GM11168 (cell line): ENCODE measurements around the gene WASF2.

Experiments used
- in situ Hi-C: fragments of 300-500 bp; cut with MboI; formaldehyde crosslinking; loops from one replicate; pipeline ENCODE4 v1.12.0; 2022; ENCODE audit warnings: low sequenced_read_pairs; ENCODE audit not compliant: unreplicated experiment

Gene WASF2

GRCh38 chr1:27383039-27383605 lies 106.8 kb downstream of the WASF2 start, which contains the start of gene CD164L2:
Gene CD164L2 (minus strand): TSS chr1:27383333. CDS start chr1:27383239, 94 bp downstream.
- in situ Hi-C loops, result no loop called here

- in situ Hi-C loops, result no loop called here
Measured at GRCh38 chr1:27381969-27382762, 107.8 kb downstream of the WASF2 start.

- in situ Hi-C loops, result no loop called here
Measured at GRCh38 chr1:27380766-27381733, 108.9 kb downstream of the WASF2 start.

DNA sequence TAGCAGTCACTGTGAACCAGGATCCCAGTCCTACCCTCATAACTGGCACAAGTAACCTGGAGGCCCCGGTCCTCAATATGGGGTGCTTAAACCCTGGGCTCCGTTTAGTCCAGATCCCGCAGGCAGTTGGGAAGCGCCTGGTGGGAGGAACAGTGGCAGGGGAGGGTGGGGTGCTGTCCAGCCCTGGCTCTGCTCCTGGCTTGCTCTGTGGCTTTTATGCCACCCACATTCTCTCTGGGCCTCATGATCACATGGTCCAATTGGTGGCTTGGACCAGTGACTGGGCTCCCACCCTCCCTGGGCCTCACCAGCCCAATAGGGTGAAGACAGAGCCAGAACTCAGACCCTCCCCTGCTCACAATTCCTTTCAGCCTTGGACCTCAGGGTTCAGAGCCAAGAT lies 109.7 kb downstream of the WASF2 start:
- in situ Hi-C loops, result no loop called here

DNA sequence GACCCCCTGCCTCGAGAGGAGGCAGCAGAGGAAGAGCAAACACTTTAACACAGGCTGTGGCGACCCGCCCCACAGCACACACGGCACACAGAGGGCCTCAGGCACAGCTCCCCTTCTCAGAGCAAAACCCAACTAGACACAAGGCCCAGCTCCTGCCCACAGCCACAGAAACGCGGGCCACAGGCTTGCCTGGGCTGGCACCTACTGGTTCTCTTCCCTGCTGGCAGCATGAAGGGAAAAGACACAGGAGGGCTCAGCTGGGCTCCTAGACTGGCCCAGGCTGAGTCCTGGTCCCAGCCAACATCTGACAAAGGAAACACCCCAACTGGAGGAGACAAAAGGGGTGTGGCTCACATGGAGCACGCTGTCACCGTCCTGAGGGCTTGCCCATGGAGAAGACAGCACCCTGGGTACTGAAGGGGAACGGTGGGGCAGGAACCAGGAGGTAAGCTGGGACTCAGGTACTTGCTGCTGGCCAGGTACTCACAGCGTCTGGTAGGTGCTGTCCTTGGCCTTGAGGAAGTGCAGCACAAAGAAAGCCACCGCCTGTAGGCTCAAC lies 110.3 kb downstream of the WASF2 start:
- in situ Hi-C loops, result no loop called here

DNA sequence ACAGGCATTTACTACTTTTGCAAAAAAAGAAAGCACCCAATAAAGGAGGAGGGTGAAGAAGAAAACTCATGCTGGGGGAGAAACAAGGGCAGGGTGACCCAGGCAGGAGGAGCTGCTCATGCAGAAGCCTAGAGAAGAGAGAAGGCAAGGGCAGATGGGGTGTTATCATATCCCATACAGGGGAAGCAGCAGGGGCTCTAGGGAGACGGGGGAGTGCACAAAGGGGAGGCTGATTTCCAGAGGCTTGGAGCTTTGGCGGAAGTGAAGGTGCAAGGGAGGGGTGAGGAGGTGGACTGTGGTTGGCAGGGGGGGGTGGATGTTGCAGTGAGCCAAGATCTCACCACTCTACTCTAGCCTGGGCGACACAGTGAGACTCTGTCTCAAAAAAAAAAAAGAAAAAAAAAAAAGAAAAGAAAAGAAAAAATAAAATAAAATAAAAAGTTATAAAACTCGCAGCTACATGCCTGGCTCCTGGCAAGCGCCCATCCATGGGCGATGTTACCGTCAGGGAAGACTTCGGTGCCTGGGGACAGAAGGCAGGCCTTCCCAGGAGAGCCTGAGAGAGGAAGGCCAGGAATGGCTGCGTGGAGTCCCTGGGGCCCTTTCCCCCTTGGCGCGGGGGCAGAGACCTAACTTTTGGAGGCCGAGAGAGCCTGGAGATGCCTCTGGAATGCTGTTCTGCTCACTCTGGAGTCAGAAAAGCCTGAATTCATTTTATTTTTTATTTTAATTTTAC lies 112.0 kb downstream of the WASF2 start:
- in situ Hi-C loops, result no loop called here

- in situ Hi-C loops, result no loop called here
Measured at GRCh38 chr1:27374362-27375086, 115.4 kb downstream of the WASF2 start, which contains the start of gene FCN3. Gene FCN3 (minus strand): TSS chr1:27374824. CDS start chr1:27374818, 6 bp downstream.

- in situ Hi-C loops, result no loop called here
Measured at GRCh38 chr1:27372808-27373690, 116.9 kb downstream of the WASF2 start.

- in situ Hi-C loops, result no loop called here
Measured at GRCh38 chr1:27372022-27372807, 117.8 kb downstream of the WASF2 start.

- in situ Hi-C loops, result no loop called here
Measured at GRCh38 chr1:27368869-27369582, 120.9 kb downstream of the WASF2 start.

- in situ Hi-C loops, result no loop called here
Measured at GRCh38 chr1:27367160-27367650, 122.8 kb downstream of the WASF2 start.

DNA sequence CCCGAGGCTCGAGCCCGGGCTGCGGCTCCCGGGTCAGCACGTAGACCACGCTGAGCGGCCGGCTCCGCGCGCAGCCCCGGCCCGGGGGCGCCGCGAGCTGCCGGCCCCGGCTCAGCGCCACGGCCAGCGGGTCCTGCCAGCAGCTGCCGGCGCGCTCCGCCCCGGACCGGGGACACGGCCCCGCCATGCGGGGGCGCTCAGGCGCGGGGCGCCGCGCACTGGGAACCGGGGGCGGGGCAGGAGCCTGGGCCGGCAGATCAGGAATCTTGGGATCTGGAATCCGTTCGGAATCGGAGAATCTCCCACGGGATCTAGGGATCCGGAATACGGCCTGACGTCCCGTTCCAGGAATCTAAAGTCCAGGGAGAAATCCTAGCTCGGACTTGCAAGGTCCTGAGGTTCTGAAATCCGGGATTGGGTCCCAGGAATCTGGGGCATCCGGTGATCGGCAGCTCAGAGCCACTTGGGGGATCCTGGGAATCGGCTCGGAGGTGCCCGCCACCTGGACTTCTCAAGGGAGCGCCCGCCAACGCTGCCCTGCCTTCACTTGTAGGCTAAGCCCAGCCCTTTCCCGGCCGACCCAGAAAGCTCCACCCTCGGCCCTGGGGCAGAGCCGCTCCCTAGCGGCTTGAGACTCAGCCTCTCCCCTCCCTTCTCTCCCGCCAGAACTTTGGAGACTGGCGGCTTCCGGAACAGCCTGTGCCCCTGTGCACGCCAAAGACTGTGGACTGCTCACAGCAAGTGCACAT lies 123.4 kb downstream of the WASF2 start, which contains the start of gene MAP3K6:
Gene MAP3K6 (minus strand): TSS at position 551 of the 749 bp plus-strand sequence. CDS start 364 bp downstream, at position 187.
- in situ Hi-C loops, result no loop called here

DNA sequence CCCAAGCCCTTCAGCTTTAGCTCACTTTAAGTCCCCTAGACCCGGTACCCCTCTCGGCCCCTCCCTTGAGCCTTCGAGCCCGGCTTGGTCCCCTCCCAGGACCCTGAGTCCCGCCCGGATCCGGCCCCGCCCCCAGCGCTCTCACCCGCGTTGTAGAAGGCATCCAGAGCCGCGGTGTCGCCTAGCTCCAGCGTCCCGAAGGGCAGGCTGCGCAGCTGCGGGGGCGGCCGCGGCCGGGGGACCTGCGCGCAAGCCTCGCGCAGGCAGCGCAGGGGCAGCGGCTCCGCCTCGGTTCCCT lies 123.9 kb downstream of the WASF2 start:
- in situ Hi-C loops, result no loop called here

DNA sequence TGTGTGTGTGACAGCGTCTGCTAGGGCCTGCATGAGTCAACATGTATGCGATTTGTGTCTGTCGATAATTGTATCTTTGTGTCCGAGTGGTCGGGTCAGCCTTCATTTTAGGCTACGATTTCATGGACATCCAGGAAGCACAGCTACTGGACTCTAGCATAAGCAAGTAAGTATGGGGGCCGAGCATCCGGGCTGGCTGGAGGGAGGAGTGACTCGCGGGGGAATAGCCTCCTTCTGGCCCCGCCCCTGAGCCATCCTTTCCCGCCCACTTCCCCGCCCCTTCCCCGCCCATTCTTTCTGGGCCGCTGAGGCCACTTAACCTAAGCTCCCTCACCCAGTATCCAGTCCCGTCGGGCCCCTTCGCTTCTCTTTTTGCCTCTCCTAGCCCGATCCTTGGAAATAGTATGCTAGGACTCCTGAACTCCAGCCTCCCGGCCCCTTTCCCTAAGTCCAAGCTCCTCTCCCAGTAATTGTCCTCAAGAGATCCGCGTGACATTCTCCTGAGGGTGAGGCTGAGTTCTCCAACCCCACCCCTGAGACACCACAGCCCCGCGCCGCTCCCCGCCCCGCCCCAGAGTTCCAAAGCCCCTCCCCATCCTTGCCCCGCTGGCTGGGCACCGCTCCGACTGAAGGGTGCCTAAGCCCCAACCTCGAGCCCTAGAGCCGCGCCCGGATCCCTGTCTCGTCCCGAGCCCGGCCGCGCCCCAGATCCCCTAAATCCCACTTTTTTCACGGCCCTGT lies 124.4 kb downstream of the WASF2 start:
- in situ Hi-C loops, result no loop called here

GRCh38 chr1:27364696-27365371 lies 125.1 kb downstream of the WASF2 start:
- in situ Hi-C loops, result no loop called here
